Heart left ventricle (tissue), 16 donors: ENCODE results near the gene KCNC3. TPM values are rescaled to one million over a fixed set of nuclear protein-coding genes. Genes with fewer than 3 reads are reported as not detected.

Experiments used
- ATAC-seq, 4 donors: fragments of 200-7000 bp; cut with Tn5 transposase; one replicate each; pipeline ENCODE4 v1.9.1; 2020 to 2022; ENCODE audit warnings: moderate library complexity in 4 of 4, mild to moderate bottlenecking in 3 of 4, moderate number of reproducible peaks in 1 of 4
- DNase-seq, 5 donors: peaks; one replicate each; pipeline ENCODE4 v3.0.0-alpha.2; 2020
- H3K27ac ChIP-seq, 12 donors: fragments of 200-600 bp; sonication (generic) in 4 of 12; one replicate each; pipeline versions ENCODE4 v1.5.0 to v1.8.0; 2016 to 2022; ENCODE audit warnings: mild to moderate bottlenecking in 2 of 12
- H3K27me3 ChIP-seq, 9 donors: fragments of 200-600 bp; sonication (generic) in 2 of 9; one replicate each; pipeline versions ENCODE4 v1.5.1 to v1.8.0; 2016 to 2022; ENCODE audit warnings: mild to moderate bottlenecking in 3 of 9
- H3K36me3 ChIP-seq, 9 donors: fragments of 200-600 bp; sonication (generic) in 2 of 9; one replicate each; pipeline versions ENCODE4 v1.5.0 to v1.8.0; 2018 to 2022; ENCODE audit warnings: mild to moderate bottlenecking in 2 of 9
- H3K4me1 ChIP-seq, 12 donors: fragments of 200-600 bp; sonication (generic) in 4 of 12; one replicate each; pipeline versions ENCODE4 v1.5.0 to v1.8.0; 2016 to 2022; ENCODE audit warnings: mild to moderate bottlenecking in 3 of 12
- H3K4me3 ChIP-seq, 12 donors: fragments of 200-600 bp; sonication (generic) in 4 of 12; one replicate each; pipeline versions ENCODE4 v1.5.0 to v1.8.0; 2017 to 2022; ENCODE audit warnings: mild to moderate bottlenecking in 9 of 12, moderate library complexity in 4 of 12
- H3K9me3 ChIP-seq, 12 donors: fragments of 200-600 bp; sonication (generic) in 4 of 12; one replicate each; pipeline versions ENCODE4 v1.5.0 to v1.8.0; 2016 to 2022; ENCODE audit warnings: mild to moderate bottlenecking in 1 of 12
- POLR2A ChIP-seq, 2 donors: fragments of 450-650 bp; IDR thresholded peaks; one replicate each; pipeline ENCODE4 v1.6.1; 2017; ENCODE audit warnings: antibody characterized with exemption in 2 of 2, mild to moderate bottlenecking in 2 of 2, moderate library complexity in 2 of 2
- WGBS, 4 donors: extraction: QIAGEN DNeasy Blood & Tissue Kit in 2 of 4; methylation state at CpG; one replicate each; pipeline versions ENCODE4 v1.1.5 to v1.1.7; 2013 to 2018; 5-methylcytosine and 5-hydroxymethylcytosine counted together
- intact Hi-C, 10 donors: fragments of 100-400 bp; cut with DNase I; formaldehyde crosslinking; loops; one replicate each; pipeline versions ENCODE4 v1.11.1 to v1.14.2; 2022
- polyA plus RNA-seq, 2 donors: library from polyadenylated mRNA; stranded (reverse); fragments of 200-250 nt; gene quantifications; one replicate each; pipeline ENCODE4 v1.2.3, GENCODE V29; 2013
- total RNA-seq, 9 donors: library from RNA; depleted of rRNA in 2 of 9; stranded (reverse); fragments of >200 nt in 2 of 9; fragmentation: NEBNext Ultra II Directional in 3 of 9; extraction: Animal tissue kit (Norgen Biotek cat#: 25700) in 3 of 9; gene quantifications; one replicate each; pipeline versions ENCODE4 v1.1.0 to v1.2.4, GENCODE V29; 2016 to 2023
- TF ChIP-seq, protein P1 (sequence below), 12 donors: fragments of 200-600 bp; sonication (generic) in 4 of 12; IDR thresholded peaks; one replicate each; pipeline versions ENCODE4 v1.5.0 to v1.8.0; 2018 to 2022; ENCODE audit warnings: antibody characterized with exemption in 12 of 12, mild to moderate bottlenecking in 5 of 12
- donor health status: ischemic (EF 13 %, LVEDD 7.1; RV severe dilation, severe dysfunction).
- donor health status: healthy with polysubstance abuse.
- donor health status: DM: no; HTN: yes; CAD: no.
- donor health status: DM: no; HTN: no; CAD: no.
- donor health status: ischemic (EF 25% LVEDD 6.9; RV normal size, moderate dysfunction).
- donor health status: ischemic (EF 25% LVEDD 5.7; RV mildly dilated, moderate dysfunction).
- donor health status: healthy.
- donor health status: DM: yes; HTN: yes; CAD: no.
- donor health status: ischemic (EF 35%, LVEDD 5.7; RV mildly dilated, moderate dysfunction).
- donor health status: nonischemic (EF 11% LVEDD 7.7; RV severe dilation, severe dysfunction).
- donor health status: DM: yes; HTN: yes; CAD: no.
- donor health status: PGD.
- donor health status: ischemic (EF 29% LVEDD 5.4; RV normal size, mild dysfunction).
- donor health status: nonischemic (EF 23%, LVEDD 6.1; RV moderate dilation, normal function).

The KCNC3 gene
- total and polyA plus RNA-seq, 11 donors: 0.87 to 4.4 (median 2.5) TPM

DNA sequence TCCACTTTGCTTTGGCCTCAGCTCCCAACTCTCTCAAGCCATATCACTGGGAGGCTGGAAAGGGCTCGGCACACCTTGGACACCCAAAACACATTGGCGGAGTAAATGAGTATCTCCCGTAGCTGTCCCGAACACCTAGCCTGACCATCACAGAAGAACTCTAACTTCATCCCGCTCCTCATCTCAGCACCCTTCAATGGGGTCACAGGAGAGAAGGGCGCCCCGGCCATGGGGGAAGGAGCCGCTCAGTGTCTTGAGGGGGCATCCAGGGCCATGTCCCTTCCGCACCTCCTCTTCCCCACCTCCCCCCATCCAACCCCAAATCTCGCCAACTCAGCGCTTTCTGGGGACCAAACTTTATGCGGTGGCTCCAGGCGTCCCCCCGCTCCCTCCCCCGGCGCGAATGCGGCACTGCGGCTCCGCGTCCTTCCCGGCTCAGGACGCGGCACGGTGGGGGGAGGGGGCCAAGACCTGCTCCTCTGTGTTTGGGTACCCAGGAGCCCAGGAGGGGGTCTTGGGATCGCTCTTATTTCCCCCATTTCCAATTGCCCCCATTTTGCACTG, 3.0 kb downstream of the KCNC3 start:
- Histone ChIP-seq H3K36me3 (no peaks in the 10 kb centered on the region), H3K9me3 (no peaks in the 10 kb centered on the region), H3K4me3 (peak overlapping the region in 8 of 12 donors; percentile 1 to 35 (median 17)), H3K27me3 (peaks cover 2 to 46% (median 16%) of the 10 kb centered on the region in 9 donors), H3K4me1 (peaks cover 0 to 39% (median 18%) of the 10 kb centered on the region in 12 donors), H3K27ac (no peak overlapping the region)
- intact Hi-C loops: loop anchor here in 1 of 10 donors (5.0 to 10.0 kb wide), 2 partner anchors 159 to 181 kb away; no protein-coding TSS in a partner anchor
- 1 to 7% (median 3%) methylated on average over 11 to 26 of the region's 26 CpGs for WGBS, 4 donors
- ATAC-seq (no peak), DNase-seq (peak in 1 of 5 donors; percentile 19)
- TF ChIP-seq POLR2A (IDR thresholded peaks at IDR 0.05): no peak
- TF ChIP-seq, protein P1, sequence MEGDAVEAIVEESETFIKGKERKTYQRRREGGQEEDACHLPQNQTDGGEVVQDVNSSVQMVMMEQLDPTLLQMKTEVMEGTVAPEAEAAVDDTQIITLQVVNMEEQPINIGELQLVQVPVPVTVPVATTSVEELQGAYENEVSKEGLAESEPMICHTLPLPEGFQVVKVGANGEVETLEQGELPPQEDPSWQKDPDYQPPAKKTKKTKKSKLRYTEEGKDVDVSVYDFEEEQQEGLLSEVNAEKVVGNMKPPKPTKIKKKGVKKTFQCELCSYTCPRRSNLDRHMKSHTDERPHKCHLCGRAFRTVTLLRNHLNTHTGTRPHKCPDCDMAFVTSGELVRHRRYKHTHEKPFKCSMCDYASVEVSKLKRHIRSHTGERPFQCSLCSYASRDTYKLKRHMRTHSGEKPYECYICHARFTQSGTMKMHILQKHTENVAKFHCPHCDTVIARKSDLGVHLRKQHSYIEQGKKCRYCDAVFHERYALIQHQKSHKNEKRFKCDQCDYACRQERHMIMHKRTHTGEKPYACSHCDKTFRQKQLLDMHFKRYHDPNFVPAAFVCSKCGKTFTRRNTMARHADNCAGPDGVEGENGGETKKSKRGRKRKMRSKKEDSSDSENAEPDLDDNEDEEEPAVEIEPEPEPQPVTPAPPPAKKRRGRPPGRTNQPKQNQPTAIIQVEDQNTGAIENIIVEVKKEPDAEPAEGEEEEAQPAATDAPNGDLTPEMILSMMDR (IDR thresholded peaks at IDR 0.05): no peak

GRCh38 chr19:50325310-50326100, 3.7 kb downstream of the KCNC3 start:
- ATAC-seq (peak in 3 of 4 donors; percentile 5 to 50 (median 40)), DNase-seq (peak; percentile 64 to 79 (median 67))
- Histone ChIP-seq H3K36me3 (no peaks in the 10 kb centered on the region), H3K9me3 (no peaks in the 10 kb centered on the region), H3K27me3 (peaks cover 2 to 40% (median 16%) of the 10 kb centered on the region in 9 donors), H3K4me3 (peak overlapping the region in 8 of 12 donors; percentile 1 to 35 (median 17)), H3K4me1 (peaks cover 0 to 35% (median 17%) of the 10 kb centered on the region in 12 donors), H3K27ac (no peak overlapping the region)
- no peak for TF ChIP-seq POLR2A (IDR thresholded peaks at IDR 0.05)
- TF ChIP-seq, protein P1 (IDR thresholded peaks at IDR 0.05): no peak
- 2 to 8% (median 3%) methylated on average over 5 to 48 of the region's 48 CpGs for WGBS, 4 donors
- intact Hi-C loops: loop anchor here in 1 of 10 donors (5.0 to 10.0 kb wide), 2 partner anchors 158 to 181 kb away; no protein-coding TSS in a partner anchor

DNA sequence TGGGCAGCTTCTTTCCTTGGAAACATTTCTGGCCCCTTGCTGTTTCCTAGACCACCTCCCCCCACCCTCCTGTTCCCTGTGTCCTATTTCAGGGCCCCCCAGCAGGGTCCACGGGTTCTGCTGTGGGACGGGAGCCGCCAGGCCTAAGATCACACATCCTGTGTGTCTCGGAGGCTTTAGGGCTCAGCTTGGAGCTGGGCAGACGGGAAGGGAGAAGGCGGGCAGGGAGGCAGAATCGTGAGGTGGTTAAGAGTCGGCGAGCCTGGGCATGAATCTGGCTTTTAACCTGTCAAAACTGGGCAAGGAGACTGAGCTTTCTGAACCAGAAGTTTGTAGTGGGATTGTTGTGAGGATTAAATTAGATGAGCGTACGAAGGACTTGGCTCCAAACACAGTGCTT, 4.8 kb downstream of the KCNC3 start:
- WGBS, 4 donors: 68 to 80% (median 71%) methylated on average over 10 to 11 of the region's 11 CpGs
- H3K4me1 ChIP-seq: peaks cover 0 to 25% (median 6%) of the 10 kb centered on the region in 12 donors
- peaks cover 2 to 28% (median 16%) of the 10 kb centered on the region in 9 donors for H3K27me3 ChIP-seq
- H3K9me3 ChIP-seq: no peaks in the 10 kb centered on the region
- no peak for ATAC-seq
- DNase-seq: no peak
- TF ChIP-seq POLR2A (IDR thresholded peaks at IDR 0.05): no peak
- TF ChIP-seq, protein P1 (IDR thresholded peaks at IDR 0.05): no peak
- H3K4me3 ChIP-seq: no peak overlapping the region
- intact Hi-C loops: loop anchor here in 1 of 10 donors (10.0 kb wide), 1 partner anchor 180 kb away; no protein-coding TSS in a partner anchor
- no peaks in the 10 kb centered on the region for H3K36me3 ChIP-seq
- no peak overlapping the region for H3K27ac ChIP-seq

- no peaks in the 10 kb centered on the region for H3K9me3 ChIP-seq
These were observed 5.4 kb downstream of the KCNC3 start for GRCh38 chr19:50323782-50324133.

More at GRCh38 chr19:50323782-50324133, 5.4 kb downstream of the KCNC3 start:
- ATAC-seq (no peak), DNase-seq (no peak)
- Histone ChIP-seq H3K27ac (no peak overlapping the region), H3K36me3 (no peaks in the 10 kb centered on the region), H3K4me1 (peaks cover 0 to 25% (median 6%) of the 10 kb centered on the region in 12 donors), H3K4me3 (no peak overlapping the region), H3K27me3 (peaks cover 2 to 26% (median 16%) of the 10 kb centered on the region in 9 donors)
- TF ChIP-seq, protein P1 (IDR thresholded peaks at IDR 0.05): no peak
- TF ChIP-seq POLR2A (IDR thresholded peaks at IDR 0.05): no peak
- 87 to 91% (median 89%) methylated on average over 11 to 12 of the region's 12 CpGs for WGBS, 4 donors
- intact Hi-C loops: loop anchor here in 1 of 10 donors (10.0 kb wide), 1 partner anchor 179 kb away; no protein-coding TSS in a partner anchor
